KMS-11 (cell line): ENCODE measurements around the gene PRKACB.

Experiments used
- H2AFZ ChIP-seq: fragments of 200-600 bp; sonication (generic); 2 replicates; pipeline ENCODE4 v1.6.1; 2016; ENCODE audit warnings: antibody characterized with exemption, mixed run types, low read depth
- H3K27ac ChIP-seq: fragments of 200-600 bp; sonication (generic); 2 replicates; pipeline ENCODE4 v1.6.1; 2016; ENCODE audit warnings: mild to moderate bottlenecking, mixed run types
- H3K27me3 ChIP-seq: fragments of 200-600 bp; sonication (generic); 2 replicates; pipeline ENCODE4 v1.6.1; 2017; ENCODE audit warnings: mild to moderate bottlenecking, low read depth, mixed run types, moderate library complexity; ENCODE audit not compliant: insufficient read depth
- H3K36me3 ChIP-seq: fragments of 200-600 bp; sonication (generic); 2 replicates; pipeline ENCODE4 v1.6.1; 2017; ENCODE audit warnings: mild to moderate bottlenecking, mixed run types; ENCODE audit not compliant: insufficient read depth
- H3K4me1 ChIP-seq: fragments of 200-600 bp; sonication (generic); 2 replicates; pipeline ENCODE4 v1.6.1; 2016; ENCODE audit warnings: mild to moderate bottlenecking, low read depth, mixed run types; ENCODE audit not compliant: poor library complexity, severe bottlenecking
- H3K4me2 ChIP-seq: fragments of 200-600 bp; sonication (generic); 2 replicates; pipeline ENCODE4 v1.7.0; 2016; ENCODE audit warnings: mild to moderate bottlenecking, mixed run types
- H3K4me3 ChIP-seq: fragments of 200-600 bp; sonication (generic); IDR thresholded peaks from 2 replicates; pipeline ENCODE4 v1.6.1; 2017; ENCODE audit warnings: low read depth, low read length, mixed read lengths; ENCODE audit not compliant: insufficient read depth
- H3K79me2 ChIP-seq: fragments of 200-600 bp; sonication (generic); 2 replicates; pipeline ENCODE4 v1.6.1; 2016; ENCODE audit warnings: low read depth, mixed run types; ENCODE audit not compliant: insufficient read depth
- H3K9ac ChIP-seq: fragments of 200-600 bp; sonication (generic); 2 replicates; pipeline ENCODE4 v1.6.1; 2016; ENCODE audit warnings: mild to moderate bottlenecking, mixed run types
- H4K20me1 ChIP-seq: fragments of 200-600 bp; sonication (generic); 2 replicates; pipeline ENCODE4 v1.6.1; 2016; ENCODE audit warnings: mild to moderate bottlenecking, mixed run types; ENCODE audit not compliant: insufficient read depth
- CTCF ChIP-seq: fragments of 200-600 bp; sonication (generic); conservative IDR thresholded peaks from 2 replicates; pipeline ENCODE4 v1.6.1; 2017; ENCODE audit warnings: low read depth, mild to moderate bottlenecking, antibody characterized with exemption, low read length, moderate library complexity, mixed read lengths

The PRKACB gene

GRCh38 chr1:84166797-84167196 is 22.7 kb downstream of the PRKACB start:
- Histone ChIP-seq H3K4me3 (no peak overlapping the region), H3K4me2 (no peak overlapping the region), H3K4me1 (no peaks in the 10 kb centered on the region), H3K79me2 (no peaks in the 10 kb centered on the region), H3K27me3 (no peaks in the 10 kb centered on the region), H4K20me1 (no peaks in the 10 kb centered on the region), H3K27ac (no peak overlapping the region), H3K9ac (no peak overlapping the region), H2AFZ (no peak overlapping the region), H3K36me3 (no peaks in the 10 kb centered on the region)
- no peak for TF ChIP-seq CTCF

DNA sequence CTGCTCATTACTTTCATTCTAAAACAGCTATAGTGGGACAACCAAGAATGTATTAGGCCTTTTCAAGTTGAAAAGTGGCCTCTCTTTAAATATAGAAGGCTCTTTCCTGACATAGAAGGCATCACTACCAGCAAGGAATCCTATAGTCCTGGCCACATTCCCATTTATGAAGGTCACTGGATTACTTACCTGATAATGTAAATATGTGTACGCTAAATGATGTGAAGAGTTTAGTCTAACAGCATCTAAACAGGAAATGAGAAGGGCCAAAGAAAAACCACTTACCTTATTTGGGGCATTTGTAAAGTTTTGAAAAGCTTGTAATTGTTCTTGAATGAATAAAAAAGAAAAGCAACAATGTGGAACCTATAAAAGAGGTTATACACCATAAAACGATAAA is 24.7 kb downstream of the PRKACB start:
- no peak for TF ChIP-seq CTCF
- H2AFZ ChIP-seq: no peak overlapping the region
- H3K4me3 ChIP-seq: no peak overlapping the region
- no peaks in the 10 kb centered on the region for H3K79me2 ChIP-seq
- H3K9ac ChIP-seq: no peak overlapping the region
- H4K20me1 ChIP-seq: no peaks in the 10 kb centered on the region
- H3K36me3 ChIP-seq: no peaks in the 10 kb centered on the region
- H3K27me3 ChIP-seq: no peaks in the 10 kb centered on the region
- H3K27ac ChIP-seq: no peak overlapping the region
- H3K4me1 ChIP-seq: no peaks in the 10 kb centered on the region
- no peak overlapping the region for H3K4me2 ChIP-seq

DNA sequence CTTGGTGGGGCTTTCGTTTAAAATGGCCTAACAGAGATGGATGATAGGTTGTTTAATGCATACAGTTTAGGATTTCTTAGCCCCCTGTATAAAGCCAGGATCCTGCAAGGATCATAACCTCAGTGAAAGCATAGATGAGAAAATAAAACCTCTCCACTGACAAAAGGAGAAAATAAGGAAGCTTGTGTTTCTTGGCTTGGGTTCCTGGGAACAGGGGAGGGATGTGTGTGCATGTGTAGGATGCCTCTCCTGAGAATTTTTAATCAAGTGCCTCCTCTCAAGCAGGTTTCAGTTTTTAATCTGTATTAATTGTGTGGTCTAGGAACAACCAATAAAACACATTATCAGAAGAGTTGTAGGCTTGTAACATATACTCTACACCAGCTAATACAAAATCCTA is 26.1 kb downstream of the PRKACB start:
- H3K27me3 ChIP-seq: no peaks in the 10 kb centered on the region
- H4K20me1 ChIP-seq: no peaks in the 10 kb centered on the region
- no peak overlapping the region for H2AFZ ChIP-seq
- H3K4me2 ChIP-seq: no peak overlapping the region
- no peaks in the 10 kb centered on the region for H3K36me3 ChIP-seq
- no peak overlapping the region for H3K27ac ChIP-seq
- no peak overlapping the region for H3K9ac ChIP-seq
- no peak for TF ChIP-seq CTCF
- H3K79me2 ChIP-seq: no peaks in the 10 kb centered on the region
- H3K4me1 ChIP-seq: no peaks in the 10 kb centered on the region
- no peak overlapping the region for H3K4me3 ChIP-seq

DNA sequence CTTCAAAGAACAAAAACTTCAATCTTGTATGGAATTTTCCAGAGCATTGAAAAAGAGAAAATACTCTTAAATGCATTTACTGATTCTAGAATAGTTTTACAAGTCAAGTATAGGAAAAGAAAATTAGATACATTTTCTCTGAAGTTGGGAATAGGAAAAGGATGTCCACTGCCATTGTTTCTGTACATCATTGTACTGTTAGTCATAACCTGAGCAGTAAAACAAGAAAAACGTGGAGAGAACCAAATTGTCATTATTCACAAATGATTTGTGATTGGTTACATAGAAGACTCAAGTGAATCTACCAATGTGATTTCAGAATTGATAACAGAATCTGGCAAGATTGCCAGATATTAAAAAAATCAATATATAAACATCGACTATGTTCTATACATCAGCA is 27.4 kb downstream of the PRKACB start:
- no peak overlapping the region for H3K4me2 ChIP-seq
- no peak for TF ChIP-seq CTCF
- no peak overlapping the region for H3K9ac ChIP-seq
- no peaks in the 10 kb centered on the region for H3K36me3 ChIP-seq
- no peak overlapping the region for H3K4me3 ChIP-seq
- H3K79me2 ChIP-seq: no peaks in the 10 kb centered on the region
- H4K20me1 ChIP-seq: no peaks in the 10 kb centered on the region
- no peak overlapping the region for H3K27ac ChIP-seq
- H3K4me1 ChIP-seq: no peaks in the 10 kb centered on the region
- H3K27me3 ChIP-seq: no peaks in the 10 kb centered on the region
- H2AFZ ChIP-seq: no peak overlapping the region
